ENCODE measurements around the gene CSH2.

CSH2 gene

DNA sequence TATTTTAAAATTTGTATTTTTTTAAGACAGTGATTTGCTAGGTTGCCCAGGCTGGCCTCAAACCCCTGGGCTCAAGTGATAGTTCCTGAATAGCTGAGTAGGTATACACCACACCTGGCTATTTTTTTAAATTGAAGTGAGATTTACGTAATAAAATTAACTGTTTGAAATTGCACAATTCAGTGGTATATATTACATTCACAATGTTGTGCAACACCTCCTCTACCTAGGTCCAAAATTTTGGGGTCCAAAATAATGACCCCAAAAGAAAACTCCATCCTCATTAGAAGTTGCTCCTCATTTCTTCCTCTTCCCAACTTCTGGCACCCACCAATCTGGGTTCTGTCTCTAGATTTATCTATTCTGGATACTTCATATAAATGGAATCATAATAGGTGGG, 28.0 kb downstream of the CSH2 start:
- DNase-seq (ENCODE audit: low read depth), result no peak
- no peak overlapping the region for H3K4me3 ChIP-seq (ENCODE audit: control insufficient read depth, low read depth, low read length)
- TF ChIP-seq, protein P1, sequence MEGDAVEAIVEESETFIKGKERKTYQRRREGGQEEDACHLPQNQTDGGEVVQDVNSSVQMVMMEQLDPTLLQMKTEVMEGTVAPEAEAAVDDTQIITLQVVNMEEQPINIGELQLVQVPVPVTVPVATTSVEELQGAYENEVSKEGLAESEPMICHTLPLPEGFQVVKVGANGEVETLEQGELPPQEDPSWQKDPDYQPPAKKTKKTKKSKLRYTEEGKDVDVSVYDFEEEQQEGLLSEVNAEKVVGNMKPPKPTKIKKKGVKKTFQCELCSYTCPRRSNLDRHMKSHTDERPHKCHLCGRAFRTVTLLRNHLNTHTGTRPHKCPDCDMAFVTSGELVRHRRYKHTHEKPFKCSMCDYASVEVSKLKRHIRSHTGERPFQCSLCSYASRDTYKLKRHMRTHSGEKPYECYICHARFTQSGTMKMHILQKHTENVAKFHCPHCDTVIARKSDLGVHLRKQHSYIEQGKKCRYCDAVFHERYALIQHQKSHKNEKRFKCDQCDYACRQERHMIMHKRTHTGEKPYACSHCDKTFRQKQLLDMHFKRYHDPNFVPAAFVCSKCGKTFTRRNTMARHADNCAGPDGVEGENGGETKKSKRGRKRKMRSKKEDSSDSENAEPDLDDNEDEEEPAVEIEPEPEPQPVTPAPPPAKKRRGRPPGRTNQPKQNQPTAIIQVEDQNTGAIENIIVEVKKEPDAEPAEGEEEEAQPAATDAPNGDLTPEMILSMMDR (conservative IDR thresholded peaks at IDR 0.05; ENCODE audit: control insufficient read depth, insufficient read depth, low read depth, low read length), result no peak

DNA sequence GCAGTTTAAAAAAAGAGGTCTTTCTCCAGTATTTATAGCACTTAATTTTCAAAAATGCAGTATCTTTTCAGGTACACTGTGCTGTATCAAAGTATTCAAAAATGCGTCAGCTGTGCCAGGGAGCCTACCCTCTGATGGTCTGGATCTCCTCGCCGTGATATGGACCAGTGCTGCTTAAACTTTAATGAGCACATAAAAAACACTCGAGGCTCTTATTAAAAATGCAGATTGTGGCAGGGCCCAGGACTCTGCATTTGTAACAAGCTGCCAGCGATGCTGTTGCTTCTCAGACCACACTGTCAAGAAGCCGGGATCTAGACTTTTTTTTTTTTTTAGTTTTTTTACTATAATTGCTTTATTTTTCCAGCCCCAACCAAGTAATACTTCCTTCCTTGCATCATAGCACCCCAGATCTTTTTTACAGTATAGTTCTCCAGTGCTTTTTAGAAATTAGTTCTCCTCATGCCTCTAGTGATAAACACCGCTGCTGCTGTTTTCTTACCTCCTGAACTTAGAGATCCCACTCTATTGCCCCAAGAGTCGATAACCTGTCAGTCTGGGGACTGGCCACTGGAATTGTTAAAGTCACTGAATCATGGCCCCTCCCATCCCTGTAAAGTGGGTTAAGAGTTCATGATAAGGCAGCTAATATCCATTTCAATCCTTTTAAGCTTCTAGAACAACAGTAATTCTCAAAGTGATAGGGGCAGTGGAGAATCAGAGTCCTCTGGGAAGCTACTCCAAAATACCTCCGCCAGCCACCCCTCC, 29.4 kb downstream of the CSH2 start:
- H3K4me3 ChIP-seq (ENCODE audit: control insufficient read depth, low read depth, low read length), result no peak overlapping the region
- no peak for DNase-seq (ENCODE audit: low read depth)
- TF ChIP-seq, protein P1 (conservative IDR thresholded peaks at IDR 0.05; ENCODE audit: control insufficient read depth, insufficient read depth, low read depth, low read length), result no peak

DNA sequence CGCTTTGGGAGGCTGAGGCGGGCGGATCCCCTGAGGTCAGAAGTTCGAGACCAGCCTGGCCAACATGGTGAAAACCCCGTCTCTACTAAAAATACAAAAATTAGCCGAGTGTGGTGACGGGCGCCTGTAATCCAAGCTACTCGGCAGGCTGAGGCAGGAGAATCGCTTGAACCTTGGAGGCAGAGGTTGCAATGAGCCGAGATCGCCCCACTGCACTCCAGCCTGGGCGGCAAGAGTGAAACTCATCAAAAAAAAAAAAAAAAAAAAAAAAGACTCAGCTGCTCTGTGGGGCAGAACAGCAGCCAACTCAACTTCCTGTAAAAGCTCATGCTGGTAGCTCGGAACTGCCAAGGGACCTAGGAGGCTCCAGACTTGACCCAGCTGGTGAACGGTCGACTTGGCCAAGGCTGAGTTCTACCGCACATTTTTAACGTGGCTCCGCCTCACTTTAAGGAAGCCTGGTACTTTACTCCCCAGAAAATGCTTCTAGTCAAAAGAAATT, 30.0 kb downstream of the CSH2 start:
- DNase-seq (ENCODE audit: low read depth), result peak; percentile 86
- peak overlapping the region; percentile 52 for H3K4me3 ChIP-seq (ENCODE audit: control insufficient read depth, low read depth, low read length)

DNA sequence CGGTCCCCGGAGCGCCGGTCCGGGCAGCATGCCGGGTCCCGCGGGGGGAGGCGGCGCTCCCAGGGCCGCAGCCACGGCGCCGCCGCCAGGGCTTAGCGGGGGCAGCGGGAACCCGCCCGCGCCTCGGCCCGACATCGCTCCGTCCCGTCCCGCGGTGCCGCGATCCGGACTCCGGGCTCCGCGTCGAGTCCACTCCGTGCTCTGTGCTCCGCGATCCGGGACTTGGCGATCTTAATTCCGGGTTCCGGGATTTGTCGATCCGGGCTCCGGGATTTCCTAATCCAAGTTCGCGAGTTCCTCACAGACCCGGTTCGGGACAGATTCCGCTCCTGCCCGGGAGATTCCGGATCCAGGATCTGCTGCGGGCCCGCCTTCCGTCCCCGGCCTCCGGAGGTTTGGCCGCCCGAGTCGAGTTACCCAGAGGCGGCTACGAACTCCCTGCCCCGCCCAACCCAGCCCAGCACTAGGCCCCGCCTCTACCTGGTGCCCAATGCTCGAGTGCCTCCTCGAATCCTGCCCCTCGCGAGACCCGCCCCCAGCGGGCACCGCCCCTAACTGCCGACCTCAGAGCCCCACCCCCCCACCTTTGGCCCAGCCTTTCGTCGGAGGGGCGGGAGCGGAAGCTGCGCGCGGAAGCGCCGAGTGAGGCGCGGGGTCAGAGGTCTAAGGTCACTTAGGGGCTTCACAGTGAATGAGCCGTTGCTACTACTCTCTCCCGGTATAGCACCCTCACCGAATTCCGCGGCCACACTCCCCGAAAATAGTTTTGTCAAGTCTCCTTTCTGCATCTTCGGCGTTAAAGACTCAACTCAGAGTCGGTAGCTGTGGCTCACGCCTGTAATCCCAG, 30.7 kb downstream of the CSH2 start, which contains the start of gene SMARCD2:
TSS of gene SMARCD2 (minus strand) at position 146 of the 847 bp plus-strand sequence. CDS start at position 135, 11 bp downstream.
- H3K4me3 ChIP-seq (ENCODE audit: control insufficient read depth, low read depth, low read length), result peak within 1 kb of the TSS; percentile 89
- DNase-seq (ENCODE audit: low read depth), result peak; percentile 99
- TF ChIP-seq, protein P1 (conservative IDR thresholded peaks at IDR 0.05; ENCODE audit: control insufficient read depth, insufficient read depth, low read depth, low read length), result no peak

DNA sequence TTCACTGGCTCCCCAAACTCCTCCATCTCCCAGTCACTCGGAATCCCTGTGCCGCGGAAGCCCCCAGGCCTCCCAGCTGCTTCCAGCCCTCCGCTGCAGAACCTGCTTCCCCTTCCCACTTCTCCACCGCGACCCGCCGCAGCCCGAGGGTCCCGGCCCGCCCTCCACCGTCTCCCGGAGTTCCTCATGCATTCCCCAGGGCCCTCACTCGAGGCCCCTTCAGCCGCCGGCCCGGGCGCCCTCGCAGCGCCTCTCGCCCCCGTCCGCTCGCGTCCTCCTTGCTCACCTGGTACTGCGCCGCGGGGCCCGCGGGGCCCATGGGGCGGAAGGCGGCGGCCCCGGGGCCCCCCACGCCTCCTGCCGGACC, 31.3 kb downstream of the CSH2 start:
- DNase-seq (ENCODE audit: low read depth), result no peak
- H3K4me3 ChIP-seq (ENCODE audit: control insufficient read depth, low read depth, low read length), result peak overlapping the region; percentile 89
- TF ChIP-seq, protein P1 (conservative IDR thresholded peaks at IDR 0.05; ENCODE audit: control insufficient read depth, insufficient read depth, low read depth, low read length), result no peak

DNA sequence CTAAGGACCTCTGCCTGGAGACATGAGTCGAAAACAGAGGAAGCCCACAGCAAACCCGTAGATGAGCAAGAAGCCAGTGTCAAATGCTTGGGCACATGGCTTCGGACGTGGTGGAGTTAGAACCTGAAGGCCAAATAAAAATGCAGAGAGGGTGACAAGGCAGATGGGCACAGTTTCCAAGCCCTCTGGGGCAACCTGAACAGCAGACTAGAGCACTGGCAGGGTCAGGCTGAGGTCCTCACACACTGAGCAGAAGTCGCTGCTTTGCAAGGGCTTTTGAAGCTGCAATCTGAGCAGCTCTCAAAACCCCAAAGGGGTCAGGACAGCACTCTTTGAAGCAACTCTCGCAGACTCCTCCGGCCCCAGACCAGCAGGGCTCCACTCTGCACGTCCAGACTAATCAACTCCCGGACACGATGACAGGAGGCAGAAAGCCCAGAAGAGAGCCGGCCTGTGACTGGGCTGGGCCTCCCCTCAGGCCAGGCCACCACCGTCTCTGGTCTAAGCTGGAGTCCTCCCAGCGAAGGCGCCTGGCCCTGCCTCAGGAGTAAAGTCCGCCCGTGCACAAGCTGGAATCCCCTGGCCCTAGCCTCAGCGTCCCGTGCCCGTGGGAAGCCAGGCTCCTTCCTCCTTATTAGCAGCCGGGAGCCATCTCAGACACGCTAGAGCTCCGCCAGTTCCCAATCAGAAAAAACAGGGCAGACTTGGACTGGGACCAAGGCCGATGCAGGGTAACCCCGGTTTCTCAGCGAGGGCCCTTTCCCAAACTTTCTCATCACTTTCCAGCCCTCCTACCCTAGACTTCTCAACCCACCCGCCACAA, 31.9 kb downstream of the CSH2 start:
- TF ChIP-seq, protein P1 (conservative IDR thresholded peaks at IDR 0.05; ENCODE audit: control insufficient read depth, insufficient read depth, low read depth, low read length), result no peak
- peak overlapping the region; percentile 89 for H3K4me3 ChIP-seq (ENCODE audit: control insufficient read depth, low read depth, low read length)
- DNase-seq (ENCODE audit: low read depth), result peak; percentile 37

Data from fibroblast of mammary gland (primary cell).